ENCODE measurements around the gene FAT1.
"Not testable (repeated sequence)": the region's sequence is repeated elsewhere in the genome, so short reads cannot be mapped to it uniquely, and the experiment has no call there.

Gene FAT1

DNA sequence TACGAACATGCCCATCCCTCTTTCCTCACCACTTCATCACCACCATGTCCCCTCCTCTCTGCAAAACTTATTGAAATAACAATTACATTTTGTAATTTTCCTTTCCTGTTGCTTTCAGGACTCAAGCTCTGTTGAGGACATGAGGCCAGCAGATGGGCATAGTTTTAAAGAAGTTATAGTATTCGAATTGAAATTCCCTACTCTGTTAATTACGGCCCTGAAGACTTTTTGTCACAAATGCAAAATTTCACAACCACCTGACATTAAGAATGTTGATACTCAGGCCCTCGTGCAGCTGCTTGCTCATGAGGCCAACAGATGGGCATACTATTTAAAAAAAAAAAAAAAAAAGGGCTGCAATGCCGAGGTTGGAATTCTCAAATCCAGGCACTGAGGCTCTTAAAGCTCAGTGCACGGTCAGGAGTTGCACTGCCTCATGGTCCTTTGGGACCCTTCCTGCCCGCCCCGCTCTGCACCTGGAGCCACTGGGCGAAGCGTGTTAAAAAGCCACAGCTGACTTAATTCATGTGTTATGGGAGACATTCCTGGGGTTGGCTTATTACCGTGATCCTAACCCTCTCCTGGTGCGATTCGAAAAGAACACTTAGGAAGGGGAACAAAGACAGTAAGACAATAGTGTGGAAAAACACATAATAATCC, 34.2 kb upstream of the FAT1 start:
- WGBS (ENCODE audit: extremely low coverage, insufficient coverage, insufficient read length) = no CpG with 5 or more reads among the region's 13 CpGs

DNA sequence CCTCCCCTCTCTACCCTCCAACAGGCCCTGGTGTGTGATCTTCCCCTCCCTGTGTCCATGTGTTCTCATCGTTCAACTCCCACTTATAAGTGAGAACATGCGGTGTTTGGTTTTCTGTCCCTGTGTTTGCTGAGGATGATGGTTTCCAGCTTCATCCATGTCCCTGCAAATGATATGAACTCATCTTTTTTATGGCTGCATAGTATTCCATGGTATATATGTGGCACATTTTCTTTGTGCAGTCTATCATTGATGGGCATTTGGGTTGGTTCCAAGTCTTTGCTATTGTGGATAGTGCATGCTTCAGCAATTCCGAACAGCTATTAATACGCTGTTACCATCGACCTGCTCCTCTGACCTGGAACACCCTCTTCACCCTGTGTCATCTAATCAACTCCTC, 32.9 kb upstream of the FAT1 start:
- WGBS (ENCODE audit: extremely low coverage, insufficient coverage, insufficient read length) = no CpG with 5 or more reads among the region's 5 CpGs
- not testable (repeated sequence) for H3K4ac ChIP-seq (ENCODE audit: low read depth, low read length); DNase-seq; H3K4me3 ChIP-seq (ENCODE audit: low read depth, low read length); H3K27ac ChIP-seq (ENCODE audit: low read depth, low read length); H3K9ac ChIP-seq (ENCODE audit: low read length); H4K8ac ChIP-seq (ENCODE audit: low read depth, low read length); H4K91ac ChIP-seq (ENCODE audit: low read depth, low read length); H2AK5ac ChIP-seq (ENCODE audit: low read length); H3K36me3 ChIP-seq (ENCODE audit: control insufficient read depth in 1 of 2, insufficient read depth in 2 of 2, low read length in 2 of 2); H3K18ac ChIP-seq (ENCODE audit: low read length); H3K4me2 ChIP-seq (ENCODE audit: low read length); H2BK120ac ChIP-seq (ENCODE audit: insufficient read depth, low read length, poor library complexity); H3K4me1 ChIP-seq (ENCODE audit: control insufficient read depth in 1 of 2, insufficient read depth in 2 of 2, low read length in 2 of 2); H3K79me2 ChIP-seq (ENCODE audit: control insufficient read depth, insufficient read depth, low read length, poor library complexity); H2AFZ ChIP-seq (ENCODE audit: insufficient read depth, low read length, poor library complexity); H3K9me3 ChIP-seq (ENCODE audit: insufficient read depth, low read depth, low read length); H3K27me3 ChIP-seq (ENCODE audit: insufficient read depth, low read length); H3K23ac ChIP-seq (ENCODE audit: low read length); H2BK12ac ChIP-seq (ENCODE audit: low read length); H2BK5ac ChIP-seq (ENCODE audit: low read depth, low read length, poor library complexity); H4K12ac ChIP-seq (ENCODE audit: low read depth, low read length); H3K14ac ChIP-seq (ENCODE audit: low read length); H3K79me1 ChIP-seq (ENCODE audit: low read length)

More for the DNA sequence above, 34.2 kb upstream of the FAT1 start:
- H3K4me2 ChIP-seq (ENCODE audit: low read length) = no peak overlapping the region
- no peaks in the 10 kb centered on the region for H3K79me1 ChIP-seq (ENCODE audit: low read length)
- no peak overlapping the region for H4K8ac ChIP-seq (ENCODE audit: low read depth, low read length)
- H3K18ac ChIP-seq (ENCODE audit: low read length) = no peak overlapping the region
- no peaks in the 10 kb centered on the region for H3K4me1 ChIP-seq (ENCODE audit: control insufficient read depth in 1 of 2, insufficient read depth in 2 of 2, low read length in 2 of 2)
- H3K14ac ChIP-seq (ENCODE audit: low read length) = no peak overlapping the region
- H3K4ac ChIP-seq (ENCODE audit: low read depth, low read length) = no peak overlapping the region
- H2BK120ac ChIP-seq (ENCODE audit: insufficient read depth, low read length, poor library complexity) = no peak overlapping the region
- H2AK5ac ChIP-seq (ENCODE audit: low read length) = no peak overlapping the region
- no peaks in the 10 kb centered on the region for H3K27me3 ChIP-seq (ENCODE audit: insufficient read depth, low read length)
- no peak overlapping the region for H2BK12ac ChIP-seq (ENCODE audit: low read length)
- H3K27ac ChIP-seq (ENCODE audit: low read depth, low read length) = no peak overlapping the region
- H3K23ac ChIP-seq (ENCODE audit: low read length) = no peak overlapping the region
- H3K79me2 ChIP-seq (ENCODE audit: control insufficient read depth, insufficient read depth, low read length, poor library complexity) = no peaks in the 10 kb centered on the region
- no peak overlapping the region for H3K4me3 ChIP-seq (ENCODE audit: low read depth, low read length)
- peak; percentile 39 to 81 for DNase-seq
- H2AFZ ChIP-seq (ENCODE audit: insufficient read depth, low read length, poor library complexity) = no peak overlapping the region
- no peak overlapping the region for H3K9ac ChIP-seq (ENCODE audit: low read length)
- H4K91ac ChIP-seq (ENCODE audit: low read depth, low read length) = no peak overlapping the region
- no peak overlapping the region for H2BK5ac ChIP-seq (ENCODE audit: low read depth, low read length, poor library complexity)
- H3K36me3 ChIP-seq (ENCODE audit: control insufficient read depth in 1 of 2, insufficient read depth in 2 of 2, low read length in 2 of 2) = no peaks in the 10 kb centered on the region
- H4K12ac ChIP-seq (ENCODE audit: low read depth, low read length) = no peak overlapping the region
- H3K9me3 ChIP-seq (ENCODE audit: insufficient read depth, low read depth, low read length) = no peaks in the 10 kb centered on the region

DNA sequence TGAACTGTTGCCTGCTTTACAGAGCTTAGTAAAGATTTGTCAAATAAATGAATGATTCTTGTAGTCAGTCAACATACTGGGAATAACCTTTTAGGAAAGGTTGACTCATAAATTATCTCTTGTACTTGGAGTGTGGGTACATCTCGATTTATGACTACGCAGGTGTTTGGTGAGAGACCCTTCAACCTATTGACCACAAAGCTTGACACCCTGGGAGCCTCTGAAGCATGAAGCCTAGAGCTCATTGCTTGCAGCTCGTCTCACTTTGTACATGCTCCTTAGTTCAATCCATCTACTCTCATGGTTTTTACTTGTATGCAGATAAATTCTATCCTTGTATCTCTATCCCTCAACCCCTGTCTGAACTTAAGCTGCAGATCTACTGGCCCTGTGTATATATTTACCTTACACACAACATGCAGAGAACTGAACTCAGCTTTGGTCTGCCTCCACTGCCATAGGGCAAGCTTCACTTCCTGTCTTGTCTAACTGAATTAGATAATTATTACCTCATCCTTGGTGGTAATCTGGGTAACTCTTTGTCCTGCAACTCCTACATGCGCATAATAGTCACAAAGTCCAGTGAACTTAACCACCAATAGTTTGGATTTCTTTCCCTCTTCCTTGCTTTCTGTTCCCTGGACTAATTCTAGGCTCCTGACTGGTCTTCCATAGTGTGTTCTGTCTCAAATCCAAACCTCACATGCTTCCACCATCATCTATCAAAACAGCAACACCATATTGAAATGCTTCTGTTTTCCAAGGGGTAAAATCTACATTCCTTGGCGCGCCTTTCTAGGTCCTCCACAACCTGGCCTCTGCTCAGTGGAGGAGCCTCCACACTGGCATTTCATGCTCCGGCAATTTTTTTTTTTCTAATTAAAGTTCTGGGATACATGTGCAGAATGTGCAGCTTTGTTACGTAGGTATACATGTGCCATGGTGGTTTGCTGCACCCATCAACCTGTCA, 32.2 kb upstream of the FAT1 start:
- no peak overlapping the region for H3K14ac ChIP-seq (ENCODE audit: low read length)
- H3K4ac ChIP-seq (ENCODE audit: low read depth, low read length) = no peak overlapping the region
- H3K27ac ChIP-seq (ENCODE audit: low read depth, low read length) = no peak overlapping the region
- H2AK5ac ChIP-seq (ENCODE audit: low read length) = no peak overlapping the region
- H3K9me3 ChIP-seq (ENCODE audit: insufficient read depth, low read depth, low read length) = no peaks in the 10 kb centered on the region
- no CpG with 5 or more reads among the region's 8 CpGs for WGBS (ENCODE audit: extremely low coverage, insufficient coverage, insufficient read length)
- H3K23ac ChIP-seq (ENCODE audit: low read length) = no peak overlapping the region
- no peaks in the 10 kb centered on the region for H3K36me3 ChIP-seq (ENCODE audit: control insufficient read depth in 1 of 2, insufficient read depth in 2 of 2, low read length in 2 of 2)
- H3K18ac ChIP-seq (ENCODE audit: low read length) = no peak overlapping the region
- H3K79me2 ChIP-seq (ENCODE audit: control insufficient read depth, insufficient read depth, low read length, poor library complexity) = no peaks in the 10 kb centered on the region
- H4K8ac ChIP-seq (ENCODE audit: low read depth, low read length) = no peak overlapping the region
- H3K4me3 ChIP-seq (ENCODE audit: low read depth, low read length) = no peak overlapping the region
- no peak overlapping the region for H2BK12ac ChIP-seq (ENCODE audit: low read length)
- H3K4me1 ChIP-seq (ENCODE audit: control insufficient read depth in 1 of 2, insufficient read depth in 2 of 2, low read length in 2 of 2) = no peaks in the 10 kb centered on the region
- no peak for DNase-seq
- H2AFZ ChIP-seq (ENCODE audit: insufficient read depth, low read length, poor library complexity) = no peak overlapping the region
- H4K91ac ChIP-seq (ENCODE audit: low read depth, low read length) = no peak overlapping the region
- no peak overlapping the region for H4K12ac ChIP-seq (ENCODE audit: low read depth, low read length)
- H2BK120ac ChIP-seq (ENCODE audit: insufficient read depth, low read length, poor library complexity) = no peak overlapping the region
- no peak overlapping the region for H2BK5ac ChIP-seq (ENCODE audit: low read depth, low read length, poor library complexity)
- H3K79me1 ChIP-seq (ENCODE audit: low read length) = no peaks in the 10 kb centered on the region
- no peak overlapping the region for H3K4me2 ChIP-seq (ENCODE audit: low read length)
- H3K27me3 ChIP-seq (ENCODE audit: insufficient read depth, low read length) = no peaks in the 10 kb centered on the region
- no peak overlapping the region for H3K9ac ChIP-seq (ENCODE audit: low read length)

DNA sequence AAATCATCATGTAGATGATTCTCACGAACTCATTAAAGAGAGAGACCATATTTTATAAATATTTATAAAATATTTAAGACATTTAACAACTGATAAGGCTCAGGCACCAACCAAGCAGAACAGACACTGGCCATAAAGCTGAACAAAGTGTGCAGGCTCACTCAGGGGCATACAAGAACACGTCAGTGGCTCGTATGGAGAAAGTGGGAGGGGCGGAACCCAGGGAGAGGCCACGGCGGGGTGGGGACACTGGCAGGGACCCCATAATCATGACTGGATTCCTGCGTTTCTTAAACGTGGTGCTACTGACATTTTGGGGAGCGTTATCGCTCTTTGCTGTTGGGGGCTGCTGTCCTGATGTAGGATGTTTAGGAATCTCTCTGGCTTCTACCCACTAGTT, 31.3 kb upstream of the FAT1 start:
- no CpG with 5 or more reads among the region's 10 CpGs for WGBS (ENCODE audit: extremely low coverage, insufficient coverage, insufficient read length)
- Histone ChIP-seq H3K79me2 (ENCODE audit: control insufficient read depth, insufficient read depth, low read length, poor library complexity) (no peaks in the 10 kb centered on the region), H3K4me3 (ENCODE audit: low read depth, low read length) (no peak overlapping the region), H3K27me3 (ENCODE audit: insufficient read depth, low read length) (no peaks in the 10 kb centered on the region), H3K9ac (ENCODE audit: low read length) (no peak overlapping the region), H3K36me3 (ENCODE audit: control insufficient read depth in 1 of 2, insufficient read depth in 2 of 2, low read length in 2 of 2) (no peaks in the 10 kb centered on the region), H4K91ac (ENCODE audit: low read depth, low read length) (no peak overlapping the region), H3K14ac (ENCODE audit: low read length) (no peak overlapping the region), H4K8ac (ENCODE audit: low read depth, low read length) (no peak overlapping the region), H2AFZ (ENCODE audit: insufficient read depth, low read length, poor library complexity) (no peak overlapping the region), H3K9me3 (ENCODE audit: insufficient read depth, low read depth, low read length) (no peaks in the 10 kb centered on the region), H2BK120ac (ENCODE audit: insufficient read depth, low read length, poor library complexity) (no peak overlapping the region), H3K18ac (ENCODE audit: low read length) (no peak overlapping the region), H3K4ac (ENCODE audit: low read depth, low read length) (no peak overlapping the region), H3K23ac (ENCODE audit: low read length) (no peak overlapping the region), H3K4me1 (ENCODE audit: control insufficient read depth in 1 of 2, insufficient read depth in 2 of 2, low read length in 2 of 2) (no peaks in the 10 kb centered on the region), H3K4me2 (ENCODE audit: low read length) (no peak overlapping the region), H2BK12ac (ENCODE audit: low read length) (no peak overlapping the region), H3K27ac (ENCODE audit: low read depth, low read length) (no peak overlapping the region), H2BK5ac (ENCODE audit: low read depth, low read length, poor library complexity) (no peak overlapping the region), H2AK5ac (ENCODE audit: low read length) (no peak overlapping the region), H4K12ac (ENCODE audit: low read depth, low read length) (no peak overlapping the region), H3K79me1 (ENCODE audit: low read length) (no peaks in the 10 kb centered on the region)
- DNase-seq = no peak
